Activated naive CD8-positive, alpha-beta T cell treated with anti-CD3 and anti-CD28 coated beads, Interleukin-2, amount 10 ng/mL, durations not matched to agents 7 days and 5 days (primary cell): ENCODE measurements around the gene KIAA0513. TPM values are rescaled to one million over a fixed set of nuclear protein-coding genes. Genes with fewer than 3 reads are reported as not detected.
"Not testable (repeated sequence)": the region's sequence is repeated elsewhere in the genome, so short reads cannot be mapped to it uniquely, and the experiment has no call there.

ENCODE experiments used
- ATAC-seq: fragments of 150-1000 bp; cut with Tn5 transposase; one replicate; pipeline ENCODE4 v1.10.0; 2021; ENCODE audit warnings: low read depth, moderate library complexity
- POLR2A ChIA-PET: fragments of 350-600 bp; sonication (Branson Sonifier 250); formaldehyde crosslinking; loops from one replicate; lab custom pipeline; 2021; ENCODE audit warnings: antibody characterized with exemption; lab: Charles Lee
- DNase-seq: peaks from one replicate; pipeline ENCODE4 v3.0.0; 2021
- H3K27ac Mint-ChIP-seq: one replicate; pipeline ENCODE4 v1.8.0; 2022; ENCODE audit warnings: mild to moderate bottlenecking, mixed read lengths
- H3K27me3 Mint-ChIP-seq: one replicate; pipeline ENCODE4 v1.8.0; 2022; ENCODE audit warnings: mild to moderate bottlenecking, moderate library complexity, mixed read lengths
- H3K36me3 Mint-ChIP-seq: one replicate; pipeline ENCODE4 v1.8.0; 2021; ENCODE audit warnings: mild to moderate bottlenecking, mixed read lengths
- H3K4me1 Mint-ChIP-seq: one replicate; pipeline ENCODE4 v1.8.0; 2021; ENCODE audit warnings: mixed read lengths
- H3K4me3 Mint-ChIP-seq: one replicate; pipeline ENCODE4 v1.8.0; 2022; ENCODE audit warnings: mild to moderate bottlenecking, moderate library complexity, mixed read lengths
- H3K9me3 Mint-ChIP-seq: one replicate; pipeline ENCODE4 v1.8.0; 2021; ENCODE audit warnings: mixed read lengths
- total RNA-seq, 2 experiments: library from RNA; stranded (reverse); gene quantifications; one replicate each; pipeline ENCODE4 v1.2.3, GENCODE V29; 2021

KIAA0513 gene
- total RNA-seq, 2 experiments from 2014 or later = 11.6 to 13.9 TPM

DNA sequence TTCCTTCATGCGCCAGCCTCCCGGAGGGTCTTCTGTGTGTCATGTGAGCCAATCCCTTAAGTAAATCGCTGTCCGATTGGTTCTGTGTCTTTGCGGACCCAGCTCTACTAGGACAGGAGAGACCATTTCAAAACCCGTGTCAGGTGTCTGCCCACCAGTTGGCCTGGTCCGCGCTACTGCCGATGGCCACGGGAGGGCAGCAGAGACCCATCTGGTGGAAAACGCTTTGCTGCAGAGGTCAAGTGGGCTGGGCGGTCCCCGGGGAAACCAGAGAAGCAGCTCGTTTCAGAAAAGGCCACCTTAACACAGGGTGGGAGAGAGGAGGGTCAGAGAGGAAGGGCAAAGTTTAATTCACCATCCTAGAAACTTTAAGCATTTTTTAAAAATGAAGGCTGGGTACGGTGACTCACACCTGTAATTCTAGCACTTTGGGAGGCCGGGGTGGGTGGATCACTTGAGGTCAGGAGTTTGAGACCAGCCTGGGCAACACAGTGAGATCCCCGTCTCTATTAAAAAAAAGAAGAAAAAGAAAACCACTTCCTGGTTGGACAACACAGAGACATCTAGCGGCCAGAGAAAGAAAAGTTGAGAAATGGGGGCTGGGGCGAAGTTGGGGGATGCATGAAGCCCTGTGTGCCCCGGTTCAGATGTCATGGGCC, 87.4 kb downstream of the KIAA0513 start:
- Mint-ChIP-seq H3K4me3 (peak overlapping the region; percentile 81), H3K36me3 (no peaks in the 10 kb centered on the region), H3K27me3 (peaks cover 2% of the 10 kb centered on the region), H3K4me1 (peaks cover 10% of the 10 kb centered on the region), H3K9me3 (no peaks in the 10 kb centered on the region), H3K27ac (peak overlapping the region; percentile 92)
- peak; percentile 90 for DNase-seq
- ATAC-seq = peak; percentile 80
- POLR2A ChIA-PET = interaction anchor here (1.6 kb wide), 1 partner anchor 10 kb away, joined by 6 read pairs; no protein-coding TSS in a partner anchor

- POLR2A ChIA-PET = no interaction called here
- H3K4me3 Mint-ChIP-seq = no peak overlapping the region
- no peak overlapping the region for H3K27ac Mint-ChIP-seq
- ATAC-seq (no peak), DNase-seq (no peak)
- peaks cover 2% of the 10 kb centered on the region for H3K27me3 Mint-ChIP-seq
- peaks cover 10% of the 10 kb centered on the region for H3K4me1 Mint-ChIP-seq
- no peaks in the 10 kb centered on the region for H3K9me3 Mint-ChIP-seq
- no peaks in the 10 kb centered on the region for H3K36me3 Mint-ChIP-seq
Measured at GRCh38 chr16:85117418-85117817, 89.8 kb downstream of the KIAA0513 start.

- Mint-ChIP-seq H3K4me1 (peaks cover 6% of the 10 kb centered on the region), H3K36me3 (no peaks in the 10 kb centered on the region), H3K9me3 (no peaks in the 10 kb centered on the region), H3K4me3 (no peak overlapping the region), H3K27ac (no peak overlapping the region), H3K27me3 (peaks cover 2% of the 10 kb centered on the region)
- POLR2A ChIA-PET = interaction anchor here (0.8 kb wide), 1 partner anchor 133 kb away, joined by 5 read pairs; no protein-coding TSS in a partner anchor
- ATAC-seq (no peak), DNase-seq (no peak)
Measured at GRCh38 chr16:85120006-85120340, 92.4 kb downstream of the KIAA0513 start.

DNA sequence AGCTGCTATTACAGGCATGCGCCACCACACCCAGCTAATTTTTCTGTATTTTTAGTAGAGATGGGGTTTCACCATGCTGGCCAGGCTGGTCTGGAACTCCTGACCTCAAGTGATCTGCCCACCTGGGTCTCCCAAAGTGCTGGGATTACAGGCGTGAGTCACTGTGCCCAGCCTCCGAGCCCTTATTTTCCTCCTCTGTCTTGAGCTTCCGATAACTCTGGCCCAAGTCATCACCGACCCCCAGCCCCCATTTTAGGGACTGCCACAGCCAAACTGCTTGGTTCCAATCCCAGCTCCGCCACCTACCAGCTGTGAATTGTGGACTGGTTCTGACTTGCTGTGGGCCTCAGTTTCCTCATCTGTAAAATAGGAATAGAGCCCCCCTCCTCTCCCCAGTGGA, 95.8 kb downstream of the KIAA0513 start:
- H3K4me3 Mint-ChIP-seq, H3K27ac Mint-ChIP-seq, H3K36me3 Mint-ChIP-seq, DNase-seq, POLR2A ChIA-PET, H3K4me1 Mint-ChIP-seq, H3K27me3 Mint-ChIP-seq, ATAC-seq, H3K9me3 Mint-ChIP-seq: not testable (repeated sequence)

DNA sequence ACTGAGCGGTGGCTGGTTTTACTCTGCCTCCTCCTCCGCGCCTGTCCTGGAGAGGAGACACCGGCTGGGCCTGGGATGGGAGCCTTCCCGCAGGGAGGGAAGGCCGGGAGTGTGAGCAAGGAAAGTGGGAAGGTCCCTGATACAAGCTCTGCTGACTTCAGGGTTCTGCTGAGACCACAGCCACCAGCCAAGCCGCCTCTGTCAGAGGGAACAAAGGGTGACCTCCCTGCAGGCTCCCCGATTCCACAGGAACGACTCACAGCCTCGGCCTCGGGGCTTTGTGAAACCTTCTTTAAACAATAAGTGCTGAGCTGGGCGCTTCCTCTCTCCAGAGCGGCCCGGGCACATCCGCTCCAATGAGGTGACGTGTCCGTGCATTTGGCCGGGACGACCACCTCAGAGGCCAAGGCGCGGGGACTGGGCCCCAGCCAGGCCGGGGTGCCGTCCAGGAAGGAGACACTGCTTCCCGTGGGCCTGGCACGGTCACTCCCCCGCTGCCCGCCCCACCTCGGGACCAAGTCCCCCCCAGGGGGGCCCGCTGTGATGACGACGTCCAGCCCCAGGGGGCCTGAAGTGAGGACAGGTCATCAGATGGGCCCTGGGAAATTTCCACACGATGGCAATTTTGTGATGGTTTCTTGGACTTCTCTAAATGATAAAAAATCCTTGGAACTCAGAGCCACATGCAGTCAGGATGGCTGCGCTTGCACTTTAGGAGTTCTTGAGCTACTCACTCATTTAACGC, 96.5 kb downstream of the KIAA0513 start:
- POLR2A ChIA-PET = no interaction called here
- no peaks in the 10 kb centered on the region for H3K9me3 Mint-ChIP-seq
- H3K36me3 Mint-ChIP-seq = no peaks in the 10 kb centered on the region
- no peak for ATAC-seq
- no peak overlapping the region for H3K4me3 Mint-ChIP-seq
- no peak for DNase-seq
- H3K27me3 Mint-ChIP-seq = peaks cover 6% of the 10 kb centered on the region
- H3K27ac Mint-ChIP-seq = no peak overlapping the region
- H3K4me1 Mint-ChIP-seq = no peaks in the 10 kb centered on the region

GRCh38 chr16:85124636-85125346, 97.2 kb downstream of the KIAA0513 start:
- DNase-seq (no peak), ATAC-seq (no peak)
- POLR2A ChIA-PET = no interaction called here
- Mint-ChIP-seq H3K36me3 (no peaks in the 10 kb centered on the region), H3K9me3 (no peaks in the 10 kb centered on the region), H3K27ac (no peak overlapping the region), H3K27me3 (peaks cover 6% of the 10 kb centered on the region), H3K4me1 (no peaks in the 10 kb centered on the region), H3K4me3 (no peak overlapping the region)

GRCh38 chr16:85125570-85126393, 98.2 kb downstream of the KIAA0513 start:
- POLR2A ChIA-PET = no interaction called here
- H3K9me3 Mint-ChIP-seq = no peaks in the 10 kb centered on the region

GRCh38 chr16:85126394-85126704, 98.8 kb downstream of the KIAA0513 start:
- H3K4me1 Mint-ChIP-seq = no peaks in the 10 kb centered on the region
- no peak overlapping the region for H3K27ac Mint-ChIP-seq
- no peaks in the 10 kb centered on the region for H3K36me3 Mint-ChIP-seq
- DNase-seq = no peak
- H3K27me3 Mint-ChIP-seq = peaks cover 8% of the 10 kb centered on the region
- no peak for ATAC-seq
- H3K9me3 Mint-ChIP-seq = no peaks in the 10 kb centered on the region
- POLR2A ChIA-PET = no interaction called here
- no peak overlapping the region for H3K4me3 Mint-ChIP-seq

More at GRCh38 chr16:85125570-85126393, 98.2 kb downstream of the KIAA0513 start:
- H3K27ac Mint-ChIP-seq = no peak overlapping the region
- no peak overlapping the region for H3K4me3 Mint-ChIP-seq
- H3K27me3 Mint-ChIP-seq = peaks cover 8% of the 10 kb centered on the region
- ATAC-seq = no peak
- no peaks in the 10 kb centered on the region for H3K4me1 Mint-ChIP-seq
- no peak for DNase-seq
- H3K36me3 Mint-ChIP-seq = no peaks in the 10 kb centered on the region

DNA sequence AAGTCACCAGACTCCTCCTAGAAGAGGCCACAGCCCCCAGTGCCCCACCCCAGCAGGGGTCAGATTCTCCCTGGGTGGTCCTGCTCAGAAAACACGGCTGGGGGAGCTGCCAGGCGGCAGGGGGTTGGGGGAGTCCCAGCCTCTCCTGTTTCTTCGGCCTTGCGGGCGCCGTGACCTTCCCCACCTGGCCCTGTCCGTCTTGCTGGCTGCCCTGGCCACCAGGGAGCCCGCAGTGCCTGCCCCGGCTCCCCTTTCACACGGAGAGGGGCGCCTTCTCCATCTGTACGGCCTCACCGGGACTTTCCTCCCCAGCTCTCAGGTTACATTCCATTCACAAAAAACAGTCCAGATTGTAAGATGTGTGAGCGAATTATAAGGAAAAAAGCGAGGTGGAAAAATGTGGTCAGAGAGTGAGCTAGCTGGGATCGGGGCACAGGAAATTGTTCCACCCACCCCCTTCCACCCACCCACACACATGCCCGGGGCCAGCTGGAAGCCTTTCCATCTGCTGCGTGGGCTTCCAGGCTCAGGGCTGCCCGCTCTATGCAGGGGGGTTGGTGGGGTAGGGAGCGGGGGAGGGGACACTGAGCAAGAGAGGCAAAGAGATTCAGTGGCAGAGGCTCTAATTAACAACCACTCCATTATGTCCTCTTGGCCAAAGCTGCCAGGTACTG, 99.2 kb downstream of the KIAA0513 start:
- H3K4me1 Mint-ChIP-seq = no peaks in the 10 kb centered on the region

GRCh38 chr16:85127379-85127723, 99.8 kb downstream of the KIAA0513 start:
- Mint-ChIP-seq H3K4me1 (no peaks in the 10 kb centered on the region), H3K36me3 (no peaks in the 10 kb centered on the region), H3K27ac (no peak overlapping the region), H3K4me3 (no peak overlapping the region), H3K27me3 (peaks cover 8% of the 10 kb centered on the region), H3K9me3 (no peaks in the 10 kb centered on the region)
- POLR2A ChIA-PET = no interaction called here
- DNase-seq = no peak
- no peak for ATAC-seq

More for the DNA sequence above, 99.2 kb downstream of the KIAA0513 start:
- ATAC-seq (no peak), DNase-seq (no peak)
- Mint-ChIP-seq H3K4me3 (no peak overlapping the region), H3K27ac (no peak overlapping the region), H3K36me3 (no peaks in the 10 kb centered on the region), H3K27me3 (peaks cover 8% of the 10 kb centered on the region), H3K9me3 (no peaks in the 10 kb centered on the region)
- POLR2A ChIA-PET = no interaction called here

- no peak overlapping the region for H3K4me3 Mint-ChIP-seq
- no peak for ATAC-seq
- H3K36me3 Mint-ChIP-seq = no peaks in the 10 kb centered on the region
- no peak overlapping the region for H3K27ac Mint-ChIP-seq
- POLR2A ChIA-PET = no interaction called here
- H3K9me3 Mint-ChIP-seq = no peaks in the 10 kb centered on the region
- no peak for DNase-seq
- no peaks in the 10 kb centered on the region for H3K4me1 Mint-ChIP-seq
- H3K27me3 Mint-ChIP-seq = peaks cover 8% of the 10 kb centered on the region
Measured at GRCh38 chr16:85128079-85128837, 100.7 kb downstream of the KIAA0513 start.

GRCh38 chr16:85129876-85130704, 102.5 kb downstream of the KIAA0513 start:
- H3K27ac Mint-ChIP-seq = no peak overlapping the region
- H3K27me3 Mint-ChIP-seq = peaks cover 8% of the 10 kb centered on the region
- POLR2A ChIA-PET = no interaction called here
- no peaks in the 10 kb centered on the region for H3K4me1 Mint-ChIP-seq
- ATAC-seq (no peak), DNase-seq (no peak)
- H3K9me3 Mint-ChIP-seq = no peaks in the 10 kb centered on the region
- H3K4me3 Mint-ChIP-seq = no peak overlapping the region
- H3K36me3 Mint-ChIP-seq = no peaks in the 10 kb centered on the region
